Measurements from ENCODE around the gene DMAC2L.
"Not testable (repeated sequence)": the region's sequence is repeated elsewhere in the genome, so short reads cannot be mapped to it uniquely, and the experiment has no call there.

Gene DMAC2L

DNA sequence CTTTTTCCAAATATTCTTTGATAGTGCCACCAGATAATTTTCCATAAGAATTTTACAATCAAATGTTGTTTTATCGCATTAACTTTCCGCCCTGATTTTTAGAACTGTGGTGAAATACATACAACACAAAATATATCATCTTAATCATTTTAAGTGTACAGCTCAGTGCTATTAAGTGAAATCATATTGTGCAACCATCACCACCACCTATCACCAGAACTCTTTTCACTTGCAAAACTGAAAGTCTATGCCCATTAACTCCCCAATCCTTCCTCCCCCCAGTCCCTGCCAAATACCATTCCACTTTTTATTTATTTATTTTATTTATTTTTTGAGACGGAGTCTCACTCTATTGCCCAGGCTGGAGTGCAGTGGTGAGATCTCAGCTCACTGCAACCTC, 48.0 kb downstream of the DMAC2L start:
- no peaks in the 10 kb centered on the region for H3K4me1 ChIP-seq
- H3K9me3 ChIP-seq: no peaks in the 10 kb centered on the region
- H3K4me3 ChIP-seq (ENCODE audit: low read depth, low read length): no peak overlapping the region
- TF ChIP-seq CTCF (IDR thresholded peaks at IDR 0.05; ENCODE audit: low read depth, low read length): no peak
- DNase-seq: no peak
- H3K27me3 ChIP-seq: no peaks in the 10 kb centered on the region
- H3K36me3 ChIP-seq: no peaks in the 10 kb centered on the region

DNA sequence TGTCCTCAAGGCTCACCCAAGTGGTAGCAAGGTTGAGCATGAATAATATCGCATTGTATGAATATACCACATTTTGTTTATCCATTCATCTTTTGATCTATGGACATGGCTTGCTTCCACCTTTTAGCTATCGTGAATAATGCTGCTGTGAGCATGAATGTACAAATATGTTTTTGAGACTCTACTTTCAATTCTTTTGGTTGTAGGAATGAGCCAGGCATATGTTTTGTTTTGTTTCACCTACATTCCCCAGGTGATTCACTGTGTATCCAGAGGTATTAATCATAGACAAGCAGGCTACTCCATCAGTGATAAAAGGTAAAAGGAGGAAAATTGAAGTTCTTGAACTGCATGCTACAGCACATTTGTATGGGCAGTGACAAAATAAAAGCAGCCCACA, 48.7 kb downstream of the DMAC2L start:
- TF ChIP-seq CTCF (IDR thresholded peaks at IDR 0.05; ENCODE audit: low read depth, low read length): no peak
- DNase-seq: no peak

GRCh38 chr14:50361473-50362403, 49.6 kb downstream of the DMAC2L start:
- not testable (repeated sequence) for H3K4me1 ChIP-seq; H3K36me3 ChIP-seq; H3K4me3 ChIP-seq (ENCODE audit: low read depth, low read length); DNase-seq; H3K27me3 ChIP-seq; H3K9me3 ChIP-seq

More for the DNA sequence above, 48.7 kb downstream of the DMAC2L start:
- H3K36me3 ChIP-seq: no peaks in the 10 kb centered on the region
- no peaks in the 10 kb centered on the region for H3K9me3 ChIP-seq
- H3K27me3 ChIP-seq: no peaks in the 10 kb centered on the region
- H3K4me3 ChIP-seq (ENCODE audit: low read depth, low read length): no peak overlapping the region
- H3K4me1 ChIP-seq: no peaks in the 10 kb centered on the region

DNA sequence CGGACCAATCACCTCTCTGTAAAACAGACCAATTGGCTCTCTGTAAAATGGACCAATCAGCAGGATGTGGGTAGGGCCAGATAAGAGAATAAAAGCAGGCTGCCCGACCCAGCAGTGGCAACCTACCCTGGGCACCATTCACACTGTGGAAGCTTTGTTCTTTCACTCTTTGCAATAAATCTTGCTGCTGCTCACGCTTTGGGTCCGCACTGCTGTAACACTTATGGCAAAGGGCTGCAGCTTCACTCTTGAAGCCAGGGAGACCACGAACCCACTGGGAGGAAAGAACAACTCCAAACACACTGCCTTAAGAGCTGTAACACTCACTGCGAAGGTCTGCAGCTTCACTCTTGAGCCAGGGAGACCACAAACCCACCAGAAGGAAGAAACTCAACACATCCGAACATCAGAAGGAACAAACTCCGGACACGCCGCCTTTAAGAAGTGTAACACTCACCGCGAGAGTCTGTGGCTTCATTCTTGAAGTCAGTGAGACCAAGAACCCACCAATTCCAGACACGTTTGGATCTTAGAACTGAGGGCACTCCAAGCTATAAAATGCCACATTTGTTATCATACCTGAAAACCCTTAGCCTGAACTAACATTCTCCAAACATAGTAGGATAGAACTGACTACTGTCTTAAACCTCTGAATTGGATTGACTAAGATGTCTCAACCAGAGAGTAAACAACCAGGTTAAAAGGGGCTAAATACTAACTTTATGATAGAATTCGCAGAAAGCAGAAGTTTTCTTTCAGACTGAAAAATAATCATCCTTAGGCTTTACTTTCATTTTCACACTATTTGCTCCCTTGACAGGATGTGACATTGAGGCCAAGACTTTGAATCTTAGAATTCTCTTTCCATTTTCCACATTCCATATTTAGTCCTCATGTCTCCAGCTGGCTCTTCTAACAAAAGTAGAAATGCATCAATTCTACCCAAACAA, 50.9 kb downstream of the DMAC2L start:
- Histone ChIP-seq H3K36me3 (no peaks in the 10 kb centered on the region), H3K9me3 (no peaks in the 10 kb centered on the region), H3K27me3 (no peaks in the 10 kb centered on the region), H3K4me3 (ENCODE audit: low read depth, low read length) (no peak overlapping the region), H3K4me1 (no peaks in the 10 kb centered on the region)
- no peak for DNase-seq
- no peak for TF ChIP-seq CTCF (IDR thresholded peaks at IDR 0.05; ENCODE audit: low read depth, low read length)

GRCh38 chr14:50363714-50364111, 51.6 kb downstream of the DMAC2L start:
- H3K27me3 ChIP-seq: no peaks in the 10 kb centered on the region
- no peaks in the 10 kb centered on the region for H3K36me3 ChIP-seq
- TF ChIP-seq CTCF (IDR thresholded peaks at IDR 0.05; ENCODE audit: low read depth, low read length): no peak
- no peak overlapping the region for H3K4me3 ChIP-seq (ENCODE audit: low read depth, low read length)
- no peaks in the 10 kb centered on the region for H3K9me3 ChIP-seq
- H3K4me1 ChIP-seq: no peaks in the 10 kb centered on the region
- no peak for DNase-seq

DNA sequence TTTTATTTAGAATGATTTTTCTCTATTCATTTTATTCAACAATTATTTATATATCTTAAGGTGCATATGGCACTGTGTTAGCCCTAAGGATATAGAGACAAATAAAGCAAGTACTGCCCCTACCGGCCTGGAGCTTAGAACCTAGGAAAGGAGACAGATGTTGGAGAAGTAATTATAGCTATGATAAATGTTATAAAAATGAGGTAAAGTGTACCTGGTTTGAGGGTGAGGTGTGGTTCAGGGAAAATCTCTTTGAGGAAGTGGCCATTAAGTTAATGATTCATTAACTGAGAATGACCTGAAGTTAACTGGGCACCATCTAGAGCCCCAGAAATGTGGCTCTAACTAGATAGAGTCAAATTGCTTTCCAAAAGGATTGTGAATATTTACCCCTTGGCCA, 52.7 kb downstream of the DMAC2L start:
- no peaks in the 10 kb centered on the region for H3K9me3 ChIP-seq
- no peak overlapping the region for H3K4me3 ChIP-seq (ENCODE audit: low read depth, low read length)
- no peaks in the 10 kb centered on the region for H3K4me1 ChIP-seq
- no peak for TF ChIP-seq CTCF (IDR thresholded peaks at IDR 0.05; ENCODE audit: low read depth, low read length)
- H3K36me3 ChIP-seq: no peaks in the 10 kb centered on the region
- no peaks in the 10 kb centered on the region for H3K27me3 ChIP-seq
- no peak for DNase-seq

DNA sequence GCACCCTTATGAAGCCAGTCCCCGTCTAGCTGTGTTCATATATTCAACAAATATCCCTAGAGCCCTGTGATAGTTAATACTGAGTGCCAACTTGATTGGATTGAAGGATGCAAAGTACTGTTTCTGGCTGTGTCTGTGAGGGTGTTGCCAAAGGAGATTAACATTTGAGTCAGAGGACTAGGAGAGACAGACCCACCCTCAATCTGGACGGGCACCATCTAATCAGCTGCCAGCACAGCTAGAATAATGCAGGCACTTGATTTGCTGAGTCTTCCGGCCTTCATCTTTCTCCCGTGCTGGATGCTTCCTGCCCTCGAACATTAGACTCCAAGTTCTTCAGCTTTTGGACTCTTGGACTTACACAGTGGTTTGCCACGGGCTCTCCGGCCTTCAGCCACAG, 53.4 kb downstream of the DMAC2L start:
- DNase-seq; H3K36me3 ChIP-seq; H3K9me3 ChIP-seq; H3K4me3 ChIP-seq (ENCODE audit: low read depth, low read length); H3K27me3 ChIP-seq; H3K4me1 ChIP-seq: not testable (repeated sequence)

Measured in BE2C (cell line).